DND-41 (cell line): ENCODE measurements around the gene NEURL1.

Experiments used
- ATAC-seq: fragments of 200-7000 bp; cut with Tn5 transposase; 3 replicates; pipeline ENCODE4 v1.9.1; 2021; ENCODE audit warnings: low read depth; ENCODE audit not compliant: insufficient read depth
- DNase-seq: peaks from one replicate; pipeline ENCODE4 v3.0.0-alpha.2; 2020
- H2AFZ ChIP-seq: 2 replicates; pipeline ENCODE4 v1.6.0; 2012; ENCODE audit warnings: low read depth, low read length
- H3K27ac ChIP-seq: 2 replicates; pipeline ENCODE4 v1.5.1; 2012; ENCODE audit warnings: low read length, inconsistent platforms
- H3K27me3 ChIP-seq: fragments of 200-600 bp; sonication (generic); 2 replicates; pipeline ENCODE4 v1.6.0; 2012; ENCODE audit warnings: low read length, mild to moderate bottlenecking, inconsistent platforms; ENCODE audit not compliant: insufficient read depth, poor library complexity
- H3K36me3 ChIP-seq: 2 replicates; pipeline ENCODE4 v1.5.1; 2012; ENCODE audit warnings: low read length, inconsistent platforms; ENCODE audit not compliant: insufficient read depth
- H3K4me1 ChIP-seq: 2 replicates; pipeline ENCODE4 v1.5.1; 2012; ENCODE audit warnings: mild to moderate bottlenecking, low read length; ENCODE audit not compliant: insufficient read depth
- H3K4me2 ChIP-seq: 2 replicates; pipeline ENCODE4 v1.6.0; 2012; ENCODE audit warnings: mild to moderate bottlenecking, moderate library complexity, low read length, inconsistent platforms; ENCODE audit not compliant: insufficient read depth
- H3K4me3 ChIP-seq, 2 experiments: fragments of 200-600 bp in 1 of 2; shearing (Covaris generic) in 1 of 2; 2 replicates each; pipeline ENCODE4 v1.5.1; 2012 to 2016; ENCODE audit warnings: inconsistent platforms in 2 of 2, low read length in 2 of 2, mild to moderate bottlenecking in 2 of 2, low read depth in 1 of 2, moderate library complexity in 1 of 2
- H3K79me2 ChIP-seq: 2 replicates; pipeline ENCODE4 v1.6.0; 2012; ENCODE audit warnings: low read length, inconsistent platforms; ENCODE audit not compliant: insufficient read depth
- H3K9ac ChIP-seq: 2 replicates; pipeline ENCODE4 v1.6.0; 2012; ENCODE audit warnings: low read depth, mild to moderate bottlenecking, inconsistent platforms, low read length, moderate library complexity
- H3K9me3 ChIP-seq: 2 replicates; pipeline ENCODE4 v1.5.1; 2012; ENCODE audit warnings: low read length, moderate library complexity, mild to moderate bottlenecking, inconsistent platforms; ENCODE audit not compliant: insufficient read depth, severe bottlenecking
- H4K20me1 ChIP-seq: 2 replicates; pipeline ENCODE4 v1.6.0; 2012; ENCODE audit warnings: low read length; ENCODE audit not compliant: insufficient read depth
- CTCF ChIP-seq: IDR thresholded peaks from 2 replicates; pipeline ENCODE4 v1.5.1; 2012; ENCODE audit warnings: borderline replicate concordance, low read length, moderate library complexity, mild to moderate bottlenecking; ENCODE audit not compliant: poor library complexity, severe bottlenecking; ENCODE audit errors: extremely low read depth
- EZH2 ChIP-seq: IDR thresholded peaks from 3 replicates; pipeline ENCODE4 v1.6.1; 2012; ENCODE audit warnings: borderline replicate concordance, low read depth, mild to moderate bottlenecking, moderate library complexity, low read length, inconsistent platforms; ENCODE audit not compliant: severe bottlenecking

The NEURL1 gene

GRCh38 chr10:103576076-103576471 is 82.6 kb downstream of the NEURL1 start:
- H3K27ac ChIP-seq: no peak overlapping the region
- no peak for TF ChIP-seq CTCF
- TF ChIP-seq EZH2: no peak
- no peak overlapping the region for H2AFZ ChIP-seq
- H3K27me3 ChIP-seq: peaks cover 8% of the 10 kb centered on the region
- no peaks in the 10 kb centered on the region for H3K36me3 ChIP-seq
- H3K4me1 ChIP-seq: no peaks in the 10 kb centered on the region
- H3K4me2 ChIP-seq: no peak overlapping the region
- H3K9me3 ChIP-seq: no peaks in the 10 kb centered on the region
- H3K79me2 ChIP-seq: no peaks in the 10 kb centered on the region
- 0 out of 2 replicates have a peak, but pooled peaks cover 6% of the 10 kb centered on the region for H4K20me1 ChIP-seq
- DNase-seq (no peak), ATAC-seq (no peak)
- H3K4me3 ChIP-seq: no peak overlapping the region
- H3K9ac ChIP-seq: no peak overlapping the region

- no peak overlapping the region for H3K4me3 ChIP-seq
- H3K27me3 ChIP-seq: peaks cover 8% of the 10 kb centered on the region
- no peak overlapping the region for H3K4me2 ChIP-seq
- TF ChIP-seq CTCF (no peak), EZH2 (no peak)
- no peaks in the 10 kb centered on the region for H3K79me2 ChIP-seq
- DNase-seq (no peak), ATAC-seq (no peak)
- no peak overlapping the region for H3K9ac ChIP-seq
- no peak overlapping the region for H2AFZ ChIP-seq
- no peaks in the 10 kb centered on the region for H3K36me3 ChIP-seq
- no peak overlapping the region for H3K27ac ChIP-seq
- H3K4me1 ChIP-seq: no peaks in the 10 kb centered on the region
- H4K20me1 ChIP-seq: 0 out of 2 replicates have a peak, but pooled peaks cover 3% of the 10 kb centered on the region
- no peaks in the 10 kb centered on the region for H3K9me3 ChIP-seq
These were observed 83.4 kb downstream of the NEURL1 start for GRCh38 chr10:103576862-103577261.

DNA sequence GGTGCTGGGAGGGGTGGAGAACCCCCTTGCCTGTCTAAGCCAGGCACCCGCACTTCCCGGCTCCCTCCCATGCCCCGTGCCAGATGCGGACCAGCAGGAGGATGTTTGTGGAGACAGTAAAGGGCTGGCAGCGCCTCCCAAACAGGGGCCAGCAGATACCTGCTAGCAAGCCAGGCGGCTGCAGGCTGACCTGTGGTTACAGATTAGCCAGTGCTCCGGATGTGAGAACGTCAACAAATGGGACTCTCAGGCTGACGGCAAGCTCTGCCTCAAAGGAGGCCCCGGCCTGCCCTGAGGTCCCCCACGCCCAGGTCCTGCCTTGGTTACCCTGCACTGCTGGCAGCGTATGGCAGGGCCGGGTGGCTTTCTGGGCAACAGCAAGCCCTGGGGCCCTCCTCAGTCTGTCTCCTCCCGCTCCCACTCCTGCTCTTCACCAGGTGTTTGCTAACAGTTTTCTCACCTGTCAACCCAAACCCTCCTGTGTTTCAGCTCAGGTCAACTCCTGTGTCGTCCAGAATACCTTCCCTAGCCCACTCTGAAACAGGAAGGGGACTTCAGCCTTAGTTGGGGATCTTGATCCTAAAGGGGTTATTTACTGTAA is 85.4 kb downstream of the NEURL1 start:
- Histone ChIP-seq H3K36me3 (no peaks in the 10 kb centered on the region), H3K4me2 (no peak overlapping the region), H3K9me3 (no peaks in the 10 kb centered on the region), H4K20me1 (no peaks in the 10 kb centered on the region), H3K4me3 (no peak overlapping the region), H3K27me3 (peaks cover 8% of the 10 kb centered on the region), H3K27ac (no peak overlapping the region), H2AFZ (no peak overlapping the region), H3K4me1 (no peaks in the 10 kb centered on the region), H3K9ac (no peak overlapping the region), H3K79me2 (no peaks in the 10 kb centered on the region)
- TF ChIP-seq EZH2: no peak
- TF ChIP-seq CTCF: no peak
- ATAC-seq: no peak
- no peak for DNase-seq
